Neural progenitor cell (in vitro differentiated cells): Measurements from ENCODE around the gene RASSF5. TPM values are rescaled to one million over a fixed set of nuclear protein-coding genes. Genes with fewer than 3 reads are reported as not detected.
A peak's percentile ranks its signal among the peaks of the same experiment; 100 is the strongest.

Source experiments
- DNase-seq: peaks from one replicate; pipeline ENCODE4 v3.0.0-alpha.2; 2016; ENCODE audit warnings: low spot score
- H2AFZ ChIP-seq: fragments of 200-600 bp; sonication (generic); replicated peaks from 2 replicates; pipeline ENCODE4 v1.6.1; 2016; ENCODE audit warnings: antibody characterized with exemption
- H3F3A ChIP-seq: fragments of 200-600 bp; sonication (generic); 2 replicates; pipeline ENCODE4 v1.6.1; 2016; ENCODE audit warnings: antibody characterized with exemption, low read depth
- H3K27ac ChIP-seq: fragments of 200-600 bp; sonication (generic); 2 replicates; pipeline ENCODE4 v1.5.1; 2016; ENCODE audit warnings: mild to moderate bottlenecking
- H3K27me3 ChIP-seq: fragments of 200-600 bp; sonication (generic); 2 replicates; pipeline ENCODE4 v1.6.1; 2016; ENCODE audit warnings: mild to moderate bottlenecking, moderate library complexity
- H3K36me3 ChIP-seq: fragments of 200-600 bp; sonication (generic); 2 replicates; pipeline ENCODE4 v1.5.1; 2016
- H3K4me1 ChIP-seq: fragments of 200-600 bp; sonication (generic); 2 replicates; pipeline ENCODE4 v1.6.1; 2016; ENCODE audit warnings: mixed run types
- H3K4me2 ChIP-seq: fragments of 200-600 bp; sonication (generic); 2 replicates; pipeline ENCODE4 v1.6.1; 2016
- H3K4me3 ChIP-seq: fragments of 200-600 bp; sonication (generic); 2 replicates; pipeline ENCODE4 v1.5.1; 2016
- H3K79me2 ChIP-seq: fragments of 200-600 bp; sonication (generic); 2 replicates; pipeline ENCODE4 v1.6.1; 2016; ENCODE audit warnings: low read depth
- H3K9ac ChIP-seq: fragments of 200-600 bp; sonication (generic); 2 replicates; pipeline ENCODE4 v1.6.1; 2016
- H3K9me3 ChIP-seq: fragments of 200-600 bp; sonication (generic); 2 replicates; pipeline ENCODE4 v1.5.1; 2016; ENCODE audit warnings: low read depth
- H4K20me1 ChIP-seq: fragments of 200-600 bp; sonication (generic); 2 replicates; pipeline ENCODE4 v1.6.1; 2016; ENCODE audit warnings: low read depth
- H3K27ac Mint-ChIP-seq: 3 replicates; pipeline ENCODE4 v1.8.0; 2021; ENCODE audit warnings: mixed read lengths
- H3K27me3 Mint-ChIP-seq: 2 replicates; pipeline ENCODE4 v1.8.0; 2022; ENCODE audit warnings: low read depth, mild to moderate bottlenecking, inconsistent platforms, moderate library complexity, mixed read lengths; ENCODE audit not compliant: insufficient read depth
- H3K36me3 Mint-ChIP-seq: 3 replicates; pipeline ENCODE4 v1.8.0; 2021; ENCODE audit warnings: mixed read lengths
- H3K4me1 Mint-ChIP-seq: 3 replicates; pipeline ENCODE4 v1.8.0; 2021; ENCODE audit warnings: mixed read lengths
- H3K4me3 Mint-ChIP-seq: 3 replicates; pipeline ENCODE4 v1.8.0; 2021; ENCODE audit warnings: mild to moderate bottlenecking, moderate library complexity, mixed read lengths
- H3K9me3 Mint-ChIP-seq: 3 replicates; pipeline ENCODE4 v1.8.0; 2020; ENCODE audit warnings: mixed read lengths
- CTCF ChIP-seq: fragments of 200-600 bp; sonication (generic); IDR thresholded peaks from 2 replicates; pipeline ENCODE4 v1.5.1; 2017; ENCODE audit warnings: antibody characterized with exemption, mild to moderate bottlenecking
- EZH2 ChIP-seq: fragments of 200-600 bp; sonication (generic); IDR thresholded peaks from 2 replicates; pipeline ENCODE4 v1.6.1; 2017; ENCODE audit warnings: antibody characterized with exemption, mild to moderate bottlenecking, moderate library complexity
- EZH2phosphoT487 ChIP-seq: fragments of 200-600 bp; sonication (generic); IDR thresholded peaks from 2 replicates; pipeline ENCODE4 v1.6.1; 2017; ENCODE audit warnings: antibody characterized with exemption
- total RNA-seq: library from RNA; depleted of rRNA; stranded (reverse); fragments of >200 nt; gene quantifications from 2 replicates; pipeline ENCODE4 v1.2.3, GENCODE V29; 2015; ENCODE audit warnings: low replicate concordance

The RASSF5 gene
- total RNA-seq, 1 donor from 2014 or later = 0.43 TPM

- peaks cover 18% of the 10 kb centered on the region for H3K36me3 Mint-ChIP-seq
- no peaks in the 10 kb centered on the region for H3K27me3 Mint-ChIP-seq
- H4K20me1 ChIP-seq = no peaks in the 10 kb centered on the region
- peaks cover 4% of the 10 kb centered on the region for H3K4me1 Mint-ChIP-seq
- H3K27ac Mint-ChIP-seq = no peak overlapping the region
- peak overlapping the region; percentile 49 for H3K27ac ChIP-seq
- no peak overlapping the region for H3K4me3 Mint-ChIP-seq
- no peaks in the 10 kb centered on the region for H3F3A ChIP-seq
- H3K9me3 Mint-ChIP-seq = no peaks in the 10 kb centered on the region
- H2AFZ ChIP-seq = no peak overlapping the region
- no peak overlapping the region for H3K4me3 ChIP-seq
- H3K36me3 ChIP-seq = no peaks in the 10 kb centered on the region
- H3K79me2 ChIP-seq = no peaks in the 10 kb centered on the region
- H3K4me2 ChIP-seq = no peak overlapping the region
- no peak for TF ChIP-seq EZH2
- no peak for TF ChIP-seq EZH2phosphoT487
- no peak for TF ChIP-seq CTCF
- no peak overlapping the region for H3K9ac ChIP-seq
- H3K27me3 ChIP-seq = no peaks in the 10 kb centered on the region
- no peaks in the 10 kb centered on the region for H3K9me3 ChIP-seq
- peaks cover 9% of the 10 kb centered on the region for H3K4me1 ChIP-seq
- peak; percentile 30 for DNase-seq
Measured at GRCh38 chr1:206587904-206588303, 80.6 kb downstream of the RASSF5 start.

- Mint-ChIP-seq H3K27me3 (no peaks in the 10 kb centered on the region), H3K9me3 (no peaks in the 10 kb centered on the region), H3K36me3 (peaks cover 21% of the 10 kb centered on the region), H3K4me3 (no peak overlapping the region), H3K27ac (peak overlapping the region; percentile 51), H3K4me1 (peaks cover 1% of the 10 kb centered on the region)
- H3F3A ChIP-seq = no peaks in the 10 kb centered on the region
- H3K9me3 ChIP-seq = no peaks in the 10 kb centered on the region
- H3K27me3 ChIP-seq = no peaks in the 10 kb centered on the region
- no peak overlapping the region for H3K9ac ChIP-seq
- peak overlapping the region; percentile 9 for H3K27ac ChIP-seq
- no peaks in the 10 kb centered on the region for H3K36me3 ChIP-seq
- H2AFZ ChIP-seq = no peak overlapping the region
- H3K4me3 ChIP-seq = no peak overlapping the region
- H3K79me2 ChIP-seq = no peaks in the 10 kb centered on the region
- no peaks in the 10 kb centered on the region for H4K20me1 ChIP-seq
- H3K4me2 ChIP-seq = no peak overlapping the region
- no peak for TF ChIP-seq EZH2phosphoT487
- TF ChIP-seq CTCF = no peak
- TF ChIP-seq EZH2 = no peak
- DNase-seq = no peak
- peaks cover 9% of the 10 kb centered on the region for H3K4me1 ChIP-seq
Measured at GRCh38 chr1:206588492-206588891, 81.2 kb downstream of the RASSF5 start.

- Histone ChIP-seq H3K4me3 (no peak overlapping the region), H3K79me2 (no peaks in the 10 kb centered on the region), H3K27ac (no peak overlapping the region), H3K9ac (no peak overlapping the region), H4K20me1 (no peaks in the 10 kb centered on the region), H2AFZ (no peak overlapping the region), H3K4me2 (no peak overlapping the region), H3K9me3 (no peaks in the 10 kb centered on the region), H3K27me3 (no peaks in the 10 kb centered on the region), H3K4me1 (peaks cover 9% of the 10 kb centered on the region), H3K36me3 (no peaks in the 10 kb centered on the region), H3F3A (no peaks in the 10 kb centered on the region)
- DNase-seq = no peak
- H3K27ac Mint-ChIP-seq = no peak overlapping the region
- TF ChIP-seq EZH2phosphoT487 = no peak
- TF ChIP-seq CTCF = no peak
- no peak for TF ChIP-seq EZH2
- H3K4me1 Mint-ChIP-seq = no peaks in the 10 kb centered on the region
- H3K4me3 Mint-ChIP-seq = no peak overlapping the region
- H3K9me3 Mint-ChIP-seq = no peaks in the 10 kb centered on the region
- peaks cover 24% of the 10 kb centered on the region for H3K36me3 Mint-ChIP-seq
- no peaks in the 10 kb centered on the region for H3K27me3 Mint-ChIP-seq
Measured at GRCh38 chr1:206589206-206589605, 81.9 kb downstream of the RASSF5 start.
